Measurements from ENCODE around the gene WDR46. TPM values are rescaled to one million over a fixed set of nuclear protein-coding genes. Genes with fewer than 3 reads are reported as not detected.

WDR46 gene
- total and polyA plus RNA-seq, 2 of the 13 experiments (the other 11 are each of a cell fraction or from before 2014, with no cell fraction given): 47.4 to 105 TPM

DNA sequence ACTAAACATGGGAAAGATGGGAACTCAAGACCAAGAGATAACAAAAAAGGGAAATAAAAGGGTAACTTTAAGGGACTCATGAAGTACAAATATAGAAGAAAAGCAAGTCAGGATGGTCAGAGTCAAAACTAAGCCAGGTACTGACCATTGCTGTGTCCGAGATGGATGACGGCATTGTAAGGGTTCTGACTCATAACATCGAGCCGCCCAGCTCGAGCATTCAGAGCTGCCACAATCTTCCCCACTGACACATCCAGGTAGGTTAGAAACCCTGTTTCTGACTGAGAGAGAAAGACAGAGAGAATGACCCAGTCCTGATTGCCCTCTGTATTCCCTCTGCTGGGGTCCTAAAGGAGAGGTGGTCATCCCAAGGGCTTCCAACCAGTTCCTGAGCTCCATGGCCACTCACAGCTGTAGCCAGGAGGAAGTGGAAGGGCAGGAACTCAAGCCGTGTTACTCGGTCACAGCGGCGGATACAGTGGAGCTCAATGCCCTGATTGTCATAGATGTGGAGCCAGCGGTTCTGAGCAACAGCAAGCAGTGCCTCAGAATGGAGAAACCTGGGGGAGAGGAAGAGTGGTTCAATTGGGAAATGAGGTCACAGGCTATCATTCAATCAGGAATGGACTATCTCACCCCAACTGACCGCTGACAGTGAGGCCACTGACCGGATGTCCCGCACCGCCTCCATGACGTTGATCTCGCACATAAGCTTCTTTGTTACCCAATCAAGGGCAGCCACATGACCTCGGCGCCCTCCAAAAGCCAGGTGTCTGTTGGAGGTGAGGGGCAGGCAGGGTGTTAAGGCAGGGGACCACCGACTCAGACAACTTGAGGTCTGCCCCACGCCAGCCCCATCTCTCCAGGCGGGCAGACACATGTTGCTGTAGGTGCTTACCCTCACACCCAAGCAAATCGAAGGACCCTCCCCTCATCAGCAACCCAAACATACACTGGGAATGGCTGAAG, 1.8 kb downstream of the WDR46 start:
- peaks cover 11 to 45% of the 10 kb centered on the region in 2 experiments for H3K36me3 ChIP-seq (replicated peaks in 1 of 2; ENCODE audit: control insufficient read depth in 1 of 2, insufficient read depth in 2 of 2, low read length in 2 of 2)
- no peaks in the 10 kb centered on the region; a peak in 1 of 5 replicates for H3K27me3 ChIP-seq (ENCODE audit: control insufficient read depth in 1 of 2, insufficient read depth in 2 of 2, low read length in 2 of 2)
- intact Hi-C loops (cut with micrococcal nuclease; ENCODE audit: unreplicated experiment): no loop called here
- BruUV-seq (replicated peaks): no TSS peak
- peak overlapping the region; percentile 99; the same call in 1 of the 2 replicates for H3K4me2 ChIP-seq (ENCODE audit: low read depth, low read length)
- WGBS (ENCODE audit: low lambda C conversion rate): 94% methylated on average over 22 of the region's 22 CpGs
- H3K9me3 ChIP-seq (ENCODE audit: low read length): no peaks in the 10 kb centered on the region
- DNase-seq (ENCODE audit: low spot score) (no peak), ATAC-seq (no peak), FAIRE-seq (no peak)
- in situ Hi-C loops (cut with HindIII; ENCODE audit: extremely low pct_ligation_motif_present, low pct_unique_long_range_greater_than_20kb): loop anchor here (25.0 kb wide), 1 partner anchor 125 kb away; the partner anchor contains the start of genes CUTA, PHF1 and SYNGAP1
- H3K4me1 ChIP-seq (ENCODE audit: insufficient read depth, low read length): peaks cover 22% of the 10 kb centered on the region
- no peak overlapping the region for H3K4me3 ChIP-seq (replicated peaks in 1 of 3; ENCODE audit: insufficient read depth in 1 of 3, low read depth in 2 of 3, low read length in 3 of 3)
- no peaks in the 10 kb centered on the region for H4K20me1 ChIP-seq (ENCODE audit: insufficient read depth, low read length)
- ChIA-PET POLR2A (interaction anchor here (0.8 to 2.5 kb wide), 4 partner anchors 10 to 38 kb away, joined by 3 to 26 read pairs (median 10); partner anchors contain the start of genes B3GALT4 and ZBTB22), CTCF (ENCODE audit: low intra/inter-chr PET ratio, low total read pairs) (no interaction called here)
- H3K9ac ChIP-seq (ENCODE audit: insufficient read depth, low read depth, low read length): no peak overlapping the region; the same call in 1 of the 2 replicates
- H2AFZ ChIP-seq (ENCODE audit: low read length): no peak overlapping the region
- TF ChIP-seq KLF11 (CRISPR knock-in tag; IDR thresholded peaks at IDR 0.05): no peak
- TF ChIP-seq ATF7 (IDR thresholded peaks at IDR 0.05): no peak
- TF ChIP-seq ATF7 (CRISPR knock-in tag; IDR thresholded peaks at IDR 0.05): no peak
- no peak for TF ChIP-seq KDM5A (IDR thresholded peaks at IDR 0.05; ENCODE audit: borderline replicate concordance, low read length)
- no peak for TF ChIP-seq ZNF20 (CRISPR knock-in tag; IDR thresholded peaks at IDR 0.05)
- no peak for TF ChIP-seq ZNF34 (CRISPR knock-in tag; IDR thresholded peaks at IDR 0.05; ENCODE audit: borderline replicate concordance)
- TF ChIP-seq FIP1L1 (IDR thresholded peaks at IDR 0.05; ENCODE audit: borderline replicate concordance, insufficient read depth, low read depth, low read length): no peak
- no peak for TF ChIP-seq MEIS2 (CRISPR knock-in tag; IDR thresholded peaks at IDR 0.05)
- no peak for TF ChIP-seq ZBTB7B (CRISPR knock-in tag; IDR thresholded peaks at IDR 0.05)
- TF ChIP-seq, protein P1, sequence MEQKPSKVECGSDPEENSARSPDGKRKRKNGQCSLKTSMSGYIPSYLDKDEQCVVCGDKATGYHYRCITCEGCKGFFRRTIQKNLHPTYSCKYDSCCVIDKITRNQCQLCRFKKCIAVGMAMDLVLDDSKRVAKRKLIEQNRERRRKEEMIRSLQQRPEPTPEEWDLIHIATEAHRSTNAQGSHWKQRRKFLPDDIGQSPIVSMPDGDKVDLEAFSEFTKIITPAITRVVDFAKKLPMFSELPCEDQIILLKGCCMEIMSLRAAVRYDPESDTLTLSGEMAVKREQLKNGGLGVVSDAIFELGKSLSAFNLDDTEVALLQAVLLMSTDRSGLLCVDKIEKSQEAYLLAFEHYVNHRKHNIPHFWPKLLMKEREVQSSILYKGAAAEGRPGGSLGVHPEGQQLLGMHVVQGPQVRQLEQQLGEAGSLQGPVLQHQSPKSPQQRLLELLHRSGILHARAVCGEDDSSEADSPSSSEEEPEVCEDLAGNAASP (CRISPR knock-in tag; IDR thresholded peaks at IDR 0.05; ENCODE audit: borderline replicate concordance): no peak
- TF ChIP-seq, protein P2, sequence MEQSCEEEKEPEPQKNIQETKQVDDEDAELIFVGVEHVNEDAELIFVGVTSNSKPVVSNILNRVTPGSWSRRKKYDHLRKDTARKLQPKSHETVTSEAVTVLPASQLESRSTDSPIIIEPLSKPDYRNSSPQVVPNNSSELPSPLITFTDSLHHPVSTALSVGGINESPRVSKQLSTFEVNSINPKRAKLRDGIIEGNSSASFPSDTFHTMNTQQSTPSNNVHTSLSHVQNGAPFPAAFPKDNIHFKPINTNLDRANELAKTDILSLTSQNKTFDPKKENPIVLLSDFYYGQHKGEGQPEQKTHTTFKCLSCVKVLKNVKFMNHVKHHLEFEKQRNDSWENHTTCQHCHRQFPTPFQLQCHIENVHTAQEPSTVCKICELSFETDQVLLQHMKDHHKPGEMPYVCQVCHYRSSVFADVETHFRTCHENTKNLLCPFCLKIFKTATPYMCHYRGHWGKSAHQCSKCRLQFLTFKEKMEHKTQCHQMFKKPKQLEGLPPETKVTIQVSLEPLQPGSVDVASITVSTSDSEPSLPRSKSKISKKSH (CRISPR knock-in tag; IDR thresholded peaks at IDR 0.05; ENCODE audit: borderline replicate concordance): no peak
- TF ChIP-seq RCOR2 (CRISPR knock-in tag; IDR thresholded peaks at IDR 0.05): no peak
- TF ChIP-seq, protein P3, sequence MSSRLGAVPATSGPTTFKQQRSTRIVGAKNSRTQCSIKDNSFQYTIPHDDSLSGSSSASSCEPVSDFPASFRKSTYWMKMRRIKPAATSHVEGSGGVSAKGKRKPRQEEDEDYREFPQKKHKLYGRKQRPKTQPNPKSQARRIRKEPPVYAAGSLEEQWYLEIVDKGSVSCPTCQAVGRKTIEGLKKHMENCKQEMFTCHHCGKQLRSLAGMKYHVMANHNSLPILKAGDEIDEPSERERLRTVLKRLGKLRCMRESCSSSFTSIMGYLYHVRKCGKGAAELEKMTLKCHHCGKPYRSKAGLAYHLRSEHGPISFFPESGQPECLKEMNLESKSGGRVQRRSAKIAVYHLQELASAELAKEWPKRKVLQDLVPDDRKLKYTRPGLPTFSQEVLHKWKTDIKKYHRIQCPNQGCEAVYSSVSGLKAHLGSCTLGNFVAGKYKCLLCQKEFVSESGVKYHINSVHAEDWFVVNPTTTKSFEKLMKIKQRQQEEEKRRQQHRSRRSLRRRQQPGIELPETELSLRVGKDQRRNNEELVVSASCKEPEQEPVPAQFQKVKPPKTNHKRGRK (CRISPR knock-in tag; IDR thresholded peaks at IDR 0.05): no peak
- no peak for TF ChIP-seq FOXC1 (CRISPR knock-in tag; IDR thresholded peaks at IDR 0.05; ENCODE audit: borderline replicate concordance)
- no peak for TF ChIP-seq ZNF207 (IDR thresholded peaks at IDR 0.05; ENCODE audit: borderline replicate concordance)
- TF ChIP-seq ZNF460 (CRISPR knock-in tag; IDR thresholded peaks at IDR 0.05; ENCODE audit: borderline replicate concordance): no peak
- no peak for TF ChIP-seq CENPX (CRISPR knock-in tag; IDR thresholded peaks at IDR 0.05)
- TF ChIP-seq, protein P4, sequence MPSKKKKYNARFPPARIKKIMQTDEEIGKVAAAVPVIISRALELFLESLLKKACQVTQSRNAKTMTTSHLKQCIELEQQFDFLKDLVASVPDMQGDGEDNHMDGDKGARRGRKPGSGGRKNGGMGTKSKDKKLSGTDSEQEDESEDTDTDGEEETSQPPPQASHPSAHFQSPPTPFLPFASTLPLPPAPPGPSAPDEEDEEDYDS (CRISPR knock-in tag; IDR thresholded peaks at IDR 0.05): no peak
- TF ChIP-seq SAFB2 (CRISPR knock-in tag; IDR thresholded peaks at IDR 0.05; ENCODE audit: borderline replicate concordance, low read depth): no peak
- H3K79me2 ChIP-seq (ENCODE audit: insufficient read depth, low read length): peaks cover 27% of the 10 kb centered on the region
- no peak overlapping the region for H3K27ac ChIP-seq (ENCODE audit: extremely low read length, insufficient read depth, low read length)
